ENCODE measurements around the gene ASCC2.
"Not testable (repeated sequence)": the region's sequence is repeated elsewhere in the genome, so short reads cannot be mapped to it uniquely, and the experiment has no call there.

ASCC2 gene

DNA sequence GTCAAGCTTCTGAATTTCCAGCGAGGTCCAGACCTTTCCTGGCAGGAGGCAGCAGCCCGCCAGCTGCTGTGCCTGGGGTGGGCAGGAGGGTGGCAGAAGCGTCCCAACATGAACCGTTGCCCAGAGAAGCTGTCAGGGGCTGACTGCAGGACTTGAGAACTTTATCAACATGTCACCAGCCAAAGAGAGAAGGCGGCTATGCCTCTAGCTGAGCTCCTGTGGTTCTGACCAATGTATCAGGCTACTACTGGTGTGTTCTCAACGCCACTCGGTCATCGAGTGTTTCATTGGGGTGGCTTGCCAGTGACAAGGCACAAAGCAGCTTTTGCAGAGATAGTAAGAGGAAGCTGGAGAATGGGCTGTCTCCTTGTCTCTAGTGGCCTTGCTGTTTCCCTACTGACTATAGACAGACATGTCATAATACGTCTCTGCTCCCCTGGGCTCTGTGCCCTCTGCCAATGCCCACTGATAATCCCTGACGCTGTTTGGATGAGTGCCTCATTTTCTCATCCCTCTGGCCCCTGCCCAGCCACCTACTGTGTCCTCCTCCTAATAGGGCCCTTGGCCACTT is 17.6 kb upstream of the ASCC2 start:
- no peak for DNase-seq

DNA sequence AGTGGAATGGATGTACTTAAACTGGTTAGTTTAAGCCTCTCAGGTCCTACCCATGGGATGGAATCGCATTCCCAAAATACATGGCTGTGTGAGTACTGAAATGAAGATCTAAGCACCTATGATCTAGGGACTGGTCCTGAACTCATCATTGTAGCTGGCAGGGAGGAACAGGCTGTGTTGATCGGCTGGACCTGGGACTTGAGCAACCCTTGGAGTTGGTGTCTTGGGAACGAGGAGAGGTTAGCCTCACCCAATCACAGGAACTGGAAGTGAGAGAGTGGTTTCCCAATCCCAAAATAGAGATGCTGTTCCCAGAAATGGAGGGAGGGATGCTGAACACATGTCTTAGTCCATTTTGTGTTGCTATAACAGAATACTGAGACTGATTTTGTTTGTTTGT is 16.4 kb upstream of the ASCC2 start:
- no peak for DNase-seq

DNA sequence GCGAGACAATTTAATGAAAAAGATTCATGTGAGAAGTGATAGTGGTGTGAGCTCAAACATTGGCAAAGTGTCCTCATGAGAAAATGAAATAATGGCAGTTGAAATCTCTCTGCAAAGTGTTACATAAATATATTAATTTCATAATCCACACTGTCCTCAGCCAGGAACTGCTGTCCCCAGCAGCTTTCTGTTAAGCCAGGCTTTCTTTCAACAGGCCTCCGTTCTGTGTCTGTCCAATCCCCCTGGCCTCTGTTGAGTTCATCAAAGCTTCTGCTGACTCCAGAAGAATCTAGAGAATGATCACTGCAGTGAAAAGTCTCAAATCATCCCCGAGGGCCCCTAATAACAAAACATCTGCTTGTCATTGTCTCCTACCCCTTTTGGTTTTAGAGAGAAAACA is 10.0 kb upstream of the ASCC2 start:
- no peak for DNase-seq

DNA sequence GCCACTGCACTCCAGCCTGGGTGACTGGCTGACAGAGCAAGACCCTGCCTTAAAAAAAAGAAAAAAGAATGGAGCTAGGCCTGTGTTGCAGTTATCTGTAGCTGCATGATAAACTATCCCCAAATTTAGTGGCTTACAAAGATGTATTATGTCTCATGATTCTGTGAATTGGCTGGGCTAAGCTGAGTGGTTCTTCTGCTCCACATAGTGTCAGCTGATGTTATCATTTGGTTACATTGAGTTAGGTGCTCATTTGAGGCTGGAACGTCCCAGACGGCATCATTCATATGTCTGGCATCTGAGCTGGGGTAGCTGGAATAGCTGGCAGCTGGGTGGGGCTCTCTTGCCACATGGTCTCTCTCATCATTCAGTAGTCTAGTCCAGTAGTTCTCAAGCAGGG is 8.2 kb upstream of the ASCC2 start:
- DNase-seq: no peak

DNA sequence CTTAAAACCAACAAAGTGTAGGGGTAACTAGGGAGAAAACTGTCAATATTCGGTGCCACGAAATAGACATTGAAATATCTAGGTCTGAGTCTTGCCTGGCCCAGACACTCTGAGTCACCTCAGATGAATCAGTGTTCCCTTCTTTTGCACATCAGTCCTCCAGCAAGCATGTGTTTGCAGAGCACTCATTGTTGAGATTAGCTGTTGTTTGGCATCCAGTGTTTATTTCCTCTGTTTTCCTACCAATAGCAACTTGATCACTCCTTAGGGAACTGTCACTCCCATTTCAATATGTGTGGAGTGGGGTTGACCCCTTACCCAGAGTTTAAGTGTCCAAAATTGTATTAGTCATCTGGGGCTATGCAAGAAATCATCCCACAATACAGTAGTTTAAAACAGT is 4.7 kb upstream of the ASCC2 start:
- DNase-seq: no peak

DNA sequence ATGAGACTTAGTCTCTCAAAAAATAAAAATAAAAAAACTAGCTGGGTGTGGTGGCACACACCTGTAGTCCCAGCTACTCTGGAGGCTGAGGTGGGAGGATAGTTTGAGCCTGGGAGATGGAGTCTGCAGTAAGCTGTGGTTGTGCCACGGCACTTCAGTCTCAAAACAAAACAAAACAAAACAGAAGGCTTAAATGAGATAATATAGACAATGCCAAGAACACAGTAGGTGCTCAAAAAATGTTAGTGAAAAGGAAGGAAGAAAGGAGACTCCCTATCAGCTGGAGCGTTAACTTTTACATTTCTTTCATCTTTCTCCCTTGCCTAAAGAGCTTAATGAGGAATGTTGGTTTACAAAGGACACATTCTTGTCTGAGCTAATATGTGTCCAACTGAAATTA is 4.1 kb upstream of the ASCC2 start:
- DNase-seq: no peak

DNA sequence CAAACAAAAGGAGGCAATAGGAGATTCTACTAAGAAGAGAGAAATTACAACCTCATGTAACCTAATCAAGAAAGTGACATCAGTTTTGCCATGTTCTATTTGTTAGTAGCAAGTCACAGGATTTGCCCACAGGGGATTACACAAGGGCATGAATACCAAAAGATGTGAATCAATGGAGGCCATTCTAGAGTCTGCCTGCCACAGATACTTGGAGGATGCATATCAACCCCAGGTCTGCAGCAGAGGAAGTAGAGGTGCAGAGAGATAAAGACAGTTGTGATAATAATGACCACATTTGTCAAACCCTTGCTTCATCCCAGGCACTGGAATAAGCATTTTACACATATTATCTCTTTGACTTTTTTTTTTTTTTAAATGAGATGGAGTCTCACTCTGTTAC is 2.4 kb upstream of the ASCC2 start:
- no peak for DNase-seq

DNA sequence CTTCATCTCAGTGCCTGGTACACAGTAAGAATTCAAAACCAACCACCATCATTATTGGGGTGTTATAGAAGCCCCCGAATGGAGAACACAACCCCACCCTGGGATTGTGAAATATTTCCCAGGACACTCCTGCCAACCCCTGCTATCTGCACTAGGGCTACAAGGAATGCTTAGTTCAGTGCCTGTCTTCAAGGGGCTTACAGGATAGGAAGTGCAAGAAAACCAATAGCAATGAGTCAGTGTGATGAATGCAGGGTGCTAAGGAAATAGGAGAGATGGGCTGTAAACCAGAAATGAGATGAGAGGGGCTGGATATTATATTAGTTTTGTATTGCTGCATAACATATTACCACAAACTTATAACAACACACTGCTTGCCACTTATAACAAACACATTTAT is 965 bp upstream of the ASCC2 start:
- no peak for DNase-seq

DNA sequence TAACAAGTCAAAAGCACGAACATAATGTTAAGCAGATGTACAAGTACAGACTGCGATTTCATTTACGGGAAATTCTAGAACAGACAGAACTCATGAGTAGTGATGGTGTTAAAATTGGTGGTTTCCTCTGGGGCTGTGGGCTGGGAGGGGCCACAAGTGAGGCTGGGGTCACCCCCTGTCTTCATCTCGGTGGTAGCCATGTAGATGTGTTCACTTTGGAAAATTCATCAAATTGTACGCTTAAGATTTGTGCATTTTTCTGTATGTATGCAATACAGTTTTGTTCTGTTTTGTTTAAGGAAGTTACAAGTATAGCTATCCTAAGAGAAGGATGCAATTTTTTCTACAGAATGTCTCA is 504 bp upstream of the ASCC2 start:
- DNase-seq: no peak

DNA sequence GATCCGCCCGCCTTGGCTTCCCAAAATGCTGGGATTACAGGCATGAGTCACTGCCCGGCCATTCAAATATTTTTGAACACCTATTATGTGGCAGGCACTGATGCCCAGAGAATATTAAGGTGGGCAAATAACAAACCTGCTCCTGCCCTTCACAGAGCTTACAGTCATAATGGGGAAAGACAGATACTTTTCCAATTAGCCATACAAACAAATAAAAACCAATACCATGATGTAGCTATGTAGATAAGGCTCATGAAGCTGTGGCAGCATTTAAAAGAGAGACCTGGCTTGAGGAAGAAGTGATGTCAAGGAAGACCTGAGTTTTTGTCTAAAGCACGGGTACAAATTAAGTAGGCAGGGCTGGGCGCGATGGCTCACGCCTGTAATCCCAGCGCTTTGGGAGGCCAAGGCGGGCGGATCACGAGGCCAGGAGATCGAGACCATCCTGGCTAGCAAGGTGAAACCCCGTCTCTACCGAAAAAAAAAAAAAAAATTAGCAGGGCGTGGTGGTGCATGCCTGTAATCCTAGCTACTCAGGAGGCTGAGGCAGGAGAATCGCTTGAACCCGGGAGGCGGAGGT is 1.2 kb downstream of the ASCC2 start:
- not testable (repeated sequence) for DNase-seq

DNA sequence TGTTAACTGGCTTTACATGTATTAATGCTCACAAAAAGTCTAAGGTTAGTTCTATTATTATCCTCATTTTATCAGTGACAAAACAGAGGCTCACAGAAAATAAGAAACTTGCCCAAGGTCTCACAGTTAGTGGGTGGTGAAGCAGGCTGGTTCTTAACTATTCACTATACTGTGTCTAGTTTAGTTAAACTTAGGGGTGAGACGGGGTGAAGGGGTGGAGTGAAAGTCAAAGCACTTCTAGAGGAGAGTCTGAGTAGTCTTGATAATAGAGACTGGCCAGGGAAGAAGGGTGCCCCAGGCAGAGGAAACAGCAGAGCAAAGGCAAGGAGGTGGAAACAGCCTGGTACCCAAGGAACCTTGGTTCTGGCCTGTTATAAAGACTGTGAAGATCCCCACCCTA is 4.0 kb downstream of the ASCC2 start:
- DNase-seq: no peak

DNA sequence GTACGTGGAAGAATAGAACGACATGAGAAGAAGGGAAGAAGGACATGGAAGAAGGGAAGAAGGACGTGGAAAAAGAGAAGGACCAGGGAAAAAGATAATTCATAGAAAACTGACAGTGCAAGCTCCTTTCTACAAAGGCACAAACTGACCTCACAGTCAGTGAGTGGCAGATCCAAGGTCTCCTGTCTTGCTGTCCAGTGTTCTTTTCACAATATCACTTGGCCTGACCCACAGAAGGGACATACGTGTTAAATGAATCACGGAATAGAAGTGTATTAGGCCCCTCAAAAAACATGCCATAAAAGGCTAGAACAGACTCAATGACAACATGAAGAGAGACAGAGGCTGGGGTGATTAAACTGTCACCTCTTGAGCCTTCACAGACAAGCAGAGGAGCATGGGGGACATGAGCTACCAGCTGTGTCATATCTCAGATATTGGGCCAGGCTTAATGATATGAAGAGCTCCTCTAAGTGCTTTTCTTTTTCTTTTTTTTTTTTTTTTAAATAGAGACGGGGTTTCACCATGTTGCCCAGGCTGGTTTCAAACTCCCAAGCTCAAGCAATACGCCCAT is 4.6 kb downstream of the ASCC2 start:
- DNase-seq: no peak

DNA sequence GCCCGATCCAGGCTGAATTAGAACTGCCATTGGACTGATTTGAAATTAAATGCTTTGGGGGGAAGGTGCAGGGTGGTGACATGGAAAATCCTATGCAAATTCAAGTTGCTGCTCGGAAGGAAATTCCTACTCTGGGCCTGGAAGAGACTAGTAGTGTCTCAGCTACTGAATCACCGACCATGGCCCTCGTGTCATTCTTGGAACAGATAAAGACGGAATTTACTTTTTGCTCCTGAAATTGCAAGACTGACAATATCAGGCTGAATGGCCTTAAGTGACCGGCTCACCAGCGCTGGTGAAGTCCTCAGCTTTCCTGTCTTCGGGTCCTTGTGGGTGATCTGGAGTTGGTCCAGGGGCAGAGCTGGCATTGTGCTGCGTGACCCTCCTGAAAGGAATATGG is 6.1 kb downstream of the ASCC2 start:
- DNase-seq: no peak

DNA sequence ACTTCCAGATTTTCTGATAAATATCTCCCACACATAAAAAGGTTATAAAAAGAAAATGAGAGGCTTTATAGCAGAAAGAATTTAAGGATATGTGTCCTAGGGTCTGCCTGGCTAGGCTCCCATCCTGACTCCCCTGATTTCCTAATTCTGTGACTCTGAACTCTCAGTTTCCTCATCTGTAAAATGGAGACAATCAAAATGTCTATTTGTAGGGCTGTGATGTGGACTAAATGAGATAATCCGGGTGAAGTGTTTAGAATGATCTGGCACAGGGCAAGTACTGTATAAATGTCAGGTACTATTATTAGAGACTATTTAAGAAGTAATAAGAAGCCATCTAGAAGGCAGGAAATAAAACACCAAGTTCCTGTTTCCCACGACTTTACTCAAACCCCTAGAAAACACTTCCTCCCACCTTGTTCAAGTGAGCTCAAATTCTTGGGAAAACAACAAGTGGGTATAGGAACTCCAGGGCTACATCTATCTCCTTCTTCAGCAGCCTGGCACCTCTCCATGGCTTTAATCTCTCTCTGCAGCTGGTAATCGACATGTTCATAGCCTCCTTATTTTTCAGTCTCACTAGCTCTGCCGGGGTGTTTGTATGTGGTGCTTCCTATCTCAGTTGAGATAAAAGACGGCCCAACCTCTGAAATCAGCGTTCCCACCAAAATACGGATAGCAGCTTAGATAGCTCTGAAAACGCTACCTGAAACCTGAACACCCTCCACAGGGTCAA is 6.7 kb downstream of the ASCC2 start:
- DNase-seq: no peak

DNA sequence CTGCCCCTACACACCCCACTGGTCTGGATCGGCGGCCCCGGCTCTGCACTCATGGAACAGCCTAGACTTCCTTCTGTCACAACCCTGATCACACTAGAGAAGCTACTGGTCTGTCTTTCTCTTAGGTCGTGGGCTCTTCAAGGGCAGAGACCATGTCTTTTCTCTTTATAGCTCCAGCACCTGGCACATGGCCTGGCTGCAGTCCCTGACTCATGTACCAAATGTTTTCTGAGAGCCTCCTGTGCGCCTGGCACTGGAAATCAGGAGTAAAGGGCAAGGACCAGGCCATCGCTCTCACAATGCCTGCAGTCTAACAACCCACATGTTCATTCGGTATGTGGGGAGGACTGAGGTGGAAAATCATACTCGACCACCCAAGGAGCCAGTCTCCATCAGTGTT is 7.5 kb downstream of the ASCC2 start:
- no peak for DNase-seq

DNA sequence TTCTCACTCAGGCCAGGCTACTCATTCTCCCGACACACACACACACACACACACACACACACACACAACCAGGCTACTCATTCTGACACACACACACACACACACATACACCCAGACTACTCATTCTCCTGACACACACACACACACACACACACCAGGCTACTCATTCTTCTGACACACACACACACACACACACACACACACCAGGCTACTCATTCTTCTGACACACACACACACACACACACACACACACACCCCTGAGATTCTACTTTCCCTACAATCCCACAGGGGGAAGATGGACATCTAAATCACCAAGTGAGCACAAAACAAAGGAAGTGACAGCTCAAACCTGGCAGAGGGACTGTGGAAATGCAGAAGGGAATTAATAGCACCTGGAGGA is 10.3 kb downstream of the ASCC2 start:
- DNase-seq: not testable (repeated sequence)

DNA sequence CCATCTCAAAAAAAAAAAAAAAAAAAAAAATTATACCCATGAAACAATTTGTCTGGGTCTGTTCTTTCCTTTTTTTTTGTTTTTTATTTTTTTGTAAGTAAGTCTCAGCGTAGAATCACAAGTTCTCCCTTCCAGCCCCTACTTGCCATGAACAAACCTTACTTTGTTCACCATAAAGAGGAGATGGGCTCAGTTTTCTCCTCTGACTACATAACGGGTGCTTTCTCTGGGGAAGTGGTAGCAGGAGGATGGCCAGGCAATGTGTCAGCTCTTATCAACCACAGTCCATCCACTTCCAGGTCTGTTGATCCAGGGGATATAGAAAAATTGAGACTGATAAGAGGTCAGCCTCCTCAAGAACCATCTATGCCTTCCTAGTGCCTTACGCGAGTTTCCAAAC is 11.0 kb downstream of the ASCC2 start:
- no peak for DNase-seq

DNA sequence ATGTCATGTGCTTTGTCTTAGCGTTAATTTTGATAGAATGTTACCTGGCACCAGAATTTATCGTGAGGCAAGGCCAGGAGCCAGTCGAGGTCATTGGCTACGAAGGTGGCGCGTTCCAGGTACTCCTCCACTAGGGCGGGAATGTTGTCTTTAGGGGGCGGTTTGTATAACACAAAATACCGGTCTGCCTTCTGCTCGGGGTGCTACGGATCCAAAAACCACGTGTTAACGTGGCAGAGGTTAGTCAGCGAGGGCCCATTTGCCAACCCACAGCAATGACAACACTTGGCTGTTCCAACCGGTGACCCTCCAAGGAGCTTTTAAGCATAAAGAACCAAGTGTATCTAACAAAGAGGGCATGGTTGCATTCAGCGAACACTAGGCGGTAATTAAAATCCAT is 12.5 kb downstream of the ASCC2 start:
- DNase-seq: no peak

DNA sequence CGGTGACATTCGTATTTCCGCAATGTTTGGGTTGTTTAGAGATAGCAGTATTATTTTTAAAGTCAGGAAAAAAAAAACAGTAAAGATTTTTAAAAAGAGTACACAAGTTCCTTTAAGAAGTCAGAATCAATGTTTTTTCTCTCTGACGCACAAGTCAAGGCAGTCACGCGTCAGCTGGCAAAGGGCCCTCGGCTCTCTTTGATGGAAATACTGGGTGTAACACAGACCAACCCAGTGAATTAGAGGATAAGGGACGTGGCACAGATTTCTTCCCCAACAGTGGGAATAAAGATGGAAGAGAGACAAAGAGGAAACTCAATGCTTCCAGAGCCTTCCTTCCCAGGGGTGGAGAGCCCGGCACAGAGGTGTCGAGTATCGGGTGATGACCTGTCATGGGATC is 13.4 kb downstream of the ASCC2 start:
- no peak for DNase-seq

DNA sequence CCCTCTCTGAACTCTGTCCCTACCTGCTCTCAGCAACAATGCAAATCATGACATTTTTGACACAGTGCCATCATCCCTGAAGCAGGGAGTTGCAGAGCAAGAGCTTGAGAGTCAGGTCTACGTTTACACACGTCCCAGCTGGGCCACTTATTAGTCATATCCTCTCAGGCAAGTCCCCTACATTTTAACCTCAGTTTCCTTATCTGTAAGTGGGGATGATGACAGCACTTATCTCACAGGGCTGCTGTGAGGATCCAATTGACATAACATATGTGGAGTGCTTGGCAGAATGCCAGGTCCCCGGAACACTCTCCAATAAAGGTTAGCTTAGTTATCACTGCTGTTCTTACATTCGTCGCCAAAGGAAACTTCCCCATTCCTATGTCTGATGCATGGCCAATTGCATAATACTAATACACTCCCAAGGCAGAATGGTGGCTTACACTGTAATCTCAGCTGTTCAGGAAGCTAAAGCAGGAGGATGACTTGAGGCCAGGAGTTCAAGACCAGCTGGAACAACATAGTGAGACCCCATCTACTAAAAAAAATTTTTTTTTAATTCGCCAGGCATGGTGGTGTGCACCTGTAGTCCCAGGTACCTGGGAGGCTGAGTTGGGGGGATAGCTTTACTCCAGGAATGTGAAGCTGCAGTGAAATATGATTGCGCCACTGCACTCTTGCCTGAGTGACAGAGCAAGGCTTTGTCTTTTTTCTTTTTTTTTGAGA is 16.6 kb downstream of the ASCC2 start:
- peak; percentile 9 for DNase-seq

DNA sequence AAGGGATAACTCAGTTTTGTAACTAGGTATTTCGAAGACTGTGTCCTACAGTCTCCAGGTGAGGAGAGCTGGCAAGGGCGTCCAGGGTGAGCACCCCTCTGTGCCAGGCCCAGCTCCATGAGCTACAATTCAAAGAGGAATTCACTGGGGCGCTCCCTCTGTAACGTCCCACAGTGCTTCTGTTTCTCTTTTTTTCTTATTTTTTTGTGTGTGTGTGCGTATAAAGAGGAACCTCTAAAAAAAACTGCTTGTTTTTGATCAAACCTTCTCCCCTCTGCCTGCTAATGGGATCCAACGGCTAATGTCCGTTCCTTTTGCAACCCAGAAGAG is 17.1 kb downstream of the ASCC2 start:
- DNase-seq: no peak

DNA sequence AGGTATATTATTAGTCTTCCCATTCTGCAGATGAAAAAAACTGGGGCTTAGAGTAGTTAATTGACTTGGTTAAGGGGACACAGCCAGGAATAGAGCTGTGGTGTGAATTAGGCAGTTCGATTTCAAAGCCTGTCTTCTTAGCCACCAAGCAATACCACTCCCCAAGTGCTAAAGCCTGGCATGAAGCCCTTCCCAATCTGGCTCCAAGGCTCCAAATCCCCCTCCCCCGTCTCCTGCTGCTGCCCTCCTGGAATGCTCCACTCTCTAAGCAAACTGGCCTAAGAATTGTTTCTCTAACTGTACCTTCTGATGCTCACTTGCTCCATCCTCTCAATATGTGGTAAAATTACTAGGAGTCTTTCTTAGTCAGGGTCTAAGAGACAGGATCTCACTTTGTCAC is 18.6 kb downstream of the ASCC2 start:
- no peak for DNase-seq

DNA sequence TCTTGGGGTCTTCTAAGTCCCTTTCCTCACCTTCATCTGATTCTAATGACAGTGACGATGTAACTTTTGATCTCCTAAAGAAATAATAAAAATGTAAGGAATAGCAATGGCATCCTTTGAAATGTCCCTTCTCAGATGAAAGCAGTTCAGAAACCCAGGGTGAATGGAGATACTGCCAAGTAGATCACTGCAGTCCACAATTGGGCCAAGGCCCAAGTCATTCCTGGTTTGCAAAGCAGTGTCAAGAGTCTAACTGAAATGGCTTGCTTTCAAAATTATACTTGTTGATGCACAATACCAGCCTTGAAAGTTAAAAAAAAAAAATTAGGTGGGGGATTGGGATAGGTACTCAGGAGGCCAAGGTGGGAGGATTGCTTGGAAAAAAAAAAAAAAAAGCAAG is 20.4 kb downstream of the ASCC2 start:
- DNase-seq: no peak

DNA sequence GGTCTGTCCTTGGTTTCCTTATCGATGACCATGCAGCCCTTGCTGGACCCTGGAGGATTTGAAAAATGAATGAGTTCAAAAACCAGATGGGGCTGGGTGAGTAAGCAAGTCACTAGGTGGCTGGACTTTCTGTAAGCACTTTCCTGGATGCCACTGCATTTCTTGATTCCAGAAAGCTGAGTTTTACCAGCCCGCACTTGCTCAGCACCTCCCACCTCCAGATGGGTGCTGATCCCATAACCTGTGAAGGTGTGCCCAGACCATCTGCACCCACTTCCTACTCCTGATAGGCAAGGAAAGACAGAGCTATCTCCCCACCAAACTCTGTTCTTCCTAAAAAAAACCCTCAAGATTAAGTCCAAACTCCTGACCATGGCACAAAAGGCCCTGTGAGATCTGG is 21.1 kb downstream of the ASCC2 start:
- no peak for DNase-seq
